ENCODE results near the gene TACC2.

Gene TACC2

GRCh38 chr10:122050811-122051210 is 61.8 kb downstream of the TACC2 start:
- no peak overlapping the region for H3K4me3 ChIP-seq (ENCODE audit: low read depth, low read length)
- in situ Hi-C loops (cut with HindIII; ENCODE audit: low sequenced_read_pairs): no loop called here
- TF ChIP-seq, protein P1, sequence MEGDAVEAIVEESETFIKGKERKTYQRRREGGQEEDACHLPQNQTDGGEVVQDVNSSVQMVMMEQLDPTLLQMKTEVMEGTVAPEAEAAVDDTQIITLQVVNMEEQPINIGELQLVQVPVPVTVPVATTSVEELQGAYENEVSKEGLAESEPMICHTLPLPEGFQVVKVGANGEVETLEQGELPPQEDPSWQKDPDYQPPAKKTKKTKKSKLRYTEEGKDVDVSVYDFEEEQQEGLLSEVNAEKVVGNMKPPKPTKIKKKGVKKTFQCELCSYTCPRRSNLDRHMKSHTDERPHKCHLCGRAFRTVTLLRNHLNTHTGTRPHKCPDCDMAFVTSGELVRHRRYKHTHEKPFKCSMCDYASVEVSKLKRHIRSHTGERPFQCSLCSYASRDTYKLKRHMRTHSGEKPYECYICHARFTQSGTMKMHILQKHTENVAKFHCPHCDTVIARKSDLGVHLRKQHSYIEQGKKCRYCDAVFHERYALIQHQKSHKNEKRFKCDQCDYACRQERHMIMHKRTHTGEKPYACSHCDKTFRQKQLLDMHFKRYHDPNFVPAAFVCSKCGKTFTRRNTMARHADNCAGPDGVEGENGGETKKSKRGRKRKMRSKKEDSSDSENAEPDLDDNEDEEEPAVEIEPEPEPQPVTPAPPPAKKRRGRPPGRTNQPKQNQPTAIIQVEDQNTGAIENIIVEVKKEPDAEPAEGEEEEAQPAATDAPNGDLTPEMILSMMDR (IDR thresholded peaks at IDR 0.05; ENCODE audit: low read depth, low read length, missing control alignments): no peak
- no peak for DNase-seq (ENCODE audit: low read depth)

GRCh38 chr10:122051609-122052385 is 62.8 kb downstream of the TACC2 start:
- TF ChIP-seq, protein P1 (IDR thresholded peaks at IDR 0.05; ENCODE audit: low read depth, low read length, missing control alignments): peak; percentile 80
- DNase-seq (ENCODE audit: low read depth): no peak
- no peak overlapping the region for H3K4me3 ChIP-seq (ENCODE audit: low read depth, low read length)
- in situ Hi-C loops (cut with HindIII; ENCODE audit: low sequenced_read_pairs): no loop called here

- in situ Hi-C loops (cut with HindIII; ENCODE audit: low sequenced_read_pairs): no loop called here
- DNase-seq (ENCODE audit: low read depth): no peak
- TF ChIP-seq, protein P1 (IDR thresholded peaks at IDR 0.05; ENCODE audit: low read depth, low read length, missing control alignments): no peak
- H3K4me3 ChIP-seq (ENCODE audit: low read depth, low read length): no peak overlapping the region
Measured at GRCh38 chr10:122052701-122053100, 63.7 kb downstream of the TACC2 start.

DNA sequence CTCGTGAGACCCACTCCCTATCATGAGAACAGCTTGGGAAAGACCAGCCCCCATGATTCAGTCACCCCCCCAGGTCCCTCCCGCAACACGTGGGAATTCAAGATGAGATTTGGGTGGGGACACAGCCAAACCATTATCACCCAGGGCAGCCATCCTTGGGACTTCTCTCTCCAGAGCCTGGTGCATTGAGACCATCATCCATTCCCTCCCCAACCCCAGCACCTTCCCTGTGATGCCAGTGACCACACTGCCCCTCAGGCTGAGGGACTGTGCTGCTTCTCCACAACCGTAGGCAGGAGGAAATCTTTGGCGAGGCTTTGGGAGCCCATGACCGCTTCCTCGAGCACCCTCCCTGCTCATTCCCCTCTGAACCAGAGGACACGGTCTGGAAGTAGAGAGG is 64.4 kb downstream of the TACC2 start:
- no peak for DNase-seq (ENCODE audit: low read depth)
- no peak overlapping the region for H3K4me3 ChIP-seq (ENCODE audit: low read depth, low read length)
- in situ Hi-C loops (cut with HindIII; ENCODE audit: low sequenced_read_pairs): no loop called here
- TF ChIP-seq, protein P1 (IDR thresholded peaks at IDR 0.05; ENCODE audit: low read depth, low read length, missing control alignments): no peak

GRCh38 chr10:122054048-122055025 is 65.4 kb downstream of the TACC2 start:
- H3K4me3 ChIP-seq (ENCODE audit: low read depth, low read length): no peak overlapping the region
- in situ Hi-C loops (cut with HindIII; ENCODE audit: low sequenced_read_pairs): no loop called here
- DNase-seq (ENCODE audit: low read depth): no peak
- TF ChIP-seq, protein P1 (IDR thresholded peaks at IDR 0.05; ENCODE audit: low read depth, low read length, missing control alignments): peak; percentile 54

- H3K4me3 ChIP-seq (ENCODE audit: low read depth, low read length): no peak overlapping the region
- DNase-seq (ENCODE audit: low read depth): no peak
- TF ChIP-seq, protein P1 (IDR thresholded peaks at IDR 0.05; ENCODE audit: low read depth, low read length, missing control alignments): no peak
- in situ Hi-C loops (cut with HindIII; ENCODE audit: low sequenced_read_pairs): no loop called here
Measured at GRCh38 chr10:122055252-122055651, 66.3 kb downstream of the TACC2 start.

All from astrocyte of the cerebellum (primary cell).